HG02623 (cell line): ENCODE results near the gene XKR3.
"Not testable (repeated sequence)": the region's sequence is repeated elsewhere in the genome, so short reads cannot be mapped to it uniquely, and the experiment has no call there.

Source experiments
- ATAC-seq: cut with Tn5 transposase; IDR thresholded peaks from one replicate; pipeline ENCODE4 v1.9.1; 2021; ENCODE audit warnings: moderate library complexity; ENCODE audit not compliant: unreplicated experiment

XKR3 gene

DNA sequence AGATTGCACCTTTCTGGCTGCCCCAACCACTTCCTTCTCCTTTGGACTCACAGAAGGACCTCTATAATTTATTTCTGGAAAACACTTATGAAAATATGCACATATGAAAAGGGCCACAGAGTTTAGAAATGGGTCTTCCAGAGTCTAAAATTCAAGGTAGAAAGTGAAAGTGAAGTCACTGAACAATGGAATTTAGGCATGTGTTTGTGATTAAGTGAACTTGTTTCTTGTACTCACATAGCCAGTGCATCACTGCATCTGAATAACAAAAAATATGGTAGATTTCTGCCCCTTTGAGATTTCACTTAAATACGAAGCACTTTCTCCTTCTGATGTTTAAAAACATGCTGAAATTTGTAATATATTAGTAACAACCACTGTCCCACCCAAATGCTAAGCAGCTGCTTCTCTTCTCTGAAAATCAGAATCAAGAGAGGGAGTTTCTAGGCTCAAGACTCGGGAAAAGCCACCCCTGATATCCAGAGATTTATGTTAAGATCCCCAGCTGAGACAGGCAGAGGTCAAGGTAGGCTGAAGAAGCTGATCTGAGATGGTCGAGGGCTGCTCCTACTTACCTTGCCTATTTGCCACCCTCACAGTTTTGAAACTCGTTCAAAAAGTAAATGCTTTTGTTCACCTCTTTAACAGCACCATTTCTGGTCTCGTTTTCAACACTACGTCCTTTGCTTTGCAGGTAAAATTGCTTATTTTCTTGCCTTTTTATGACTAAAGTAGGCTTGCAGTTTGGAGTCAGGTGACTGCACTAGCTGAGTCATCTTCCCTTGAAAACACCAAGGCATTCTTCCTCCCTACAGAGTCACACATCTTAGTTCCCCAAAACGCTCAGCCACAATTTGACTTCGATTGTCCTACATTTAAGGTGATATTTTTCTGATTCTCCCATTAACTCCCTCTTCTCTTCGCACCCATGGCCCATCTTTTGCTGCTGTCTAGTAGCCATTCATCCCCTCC, at the start of gene XKR3:
Gene XKR3 (minus strand): TSS at position 696 of the 972 bp plus-strand sequence. CDS start 17,338 bp downstream, outside the sequence.
- no peak for ATAC-seq

DNA sequence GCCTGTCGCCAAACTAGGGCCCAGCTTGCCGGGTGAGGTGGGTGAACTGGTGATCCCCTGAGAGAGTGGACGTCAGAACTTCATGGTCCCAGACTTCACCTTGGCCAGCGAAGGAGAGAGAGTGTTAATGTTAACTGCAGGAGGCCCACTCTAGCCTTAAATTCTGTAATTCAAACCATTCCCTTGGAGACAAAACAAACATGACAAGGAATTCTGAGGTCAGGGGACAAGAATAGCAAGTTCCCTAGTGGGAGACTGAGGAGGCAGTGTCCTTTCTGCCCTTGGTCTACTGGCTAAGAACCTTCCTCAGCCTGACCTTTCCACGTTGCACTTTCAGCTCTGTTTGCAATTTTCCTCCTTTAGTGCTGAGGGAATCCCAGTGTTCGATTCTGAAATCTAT, 44.4 kb upstream of the XKR3 start:
- not testable (repeated sequence) for ATAC-seq

DNA sequence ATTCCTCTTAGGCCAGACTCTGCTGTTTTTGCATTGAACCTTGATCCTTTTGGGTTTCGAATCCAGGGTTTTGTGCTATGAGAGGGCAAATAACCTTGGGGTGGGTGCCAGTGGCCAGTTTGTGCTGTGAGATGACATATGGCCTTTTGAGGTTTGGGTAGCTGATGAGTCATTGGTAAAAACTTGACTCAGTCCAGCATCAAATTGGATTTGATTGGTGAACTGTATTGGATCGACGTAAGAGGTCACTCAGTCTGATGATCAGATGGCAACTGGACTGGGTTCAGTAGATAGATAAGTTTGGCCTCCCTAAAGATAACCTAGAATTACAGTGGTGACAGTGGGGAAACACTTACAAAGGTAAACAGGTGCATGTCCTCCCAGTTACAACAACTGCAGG, 41.0 kb upstream of the XKR3 start:
- no peak for ATAC-seq

DNA sequence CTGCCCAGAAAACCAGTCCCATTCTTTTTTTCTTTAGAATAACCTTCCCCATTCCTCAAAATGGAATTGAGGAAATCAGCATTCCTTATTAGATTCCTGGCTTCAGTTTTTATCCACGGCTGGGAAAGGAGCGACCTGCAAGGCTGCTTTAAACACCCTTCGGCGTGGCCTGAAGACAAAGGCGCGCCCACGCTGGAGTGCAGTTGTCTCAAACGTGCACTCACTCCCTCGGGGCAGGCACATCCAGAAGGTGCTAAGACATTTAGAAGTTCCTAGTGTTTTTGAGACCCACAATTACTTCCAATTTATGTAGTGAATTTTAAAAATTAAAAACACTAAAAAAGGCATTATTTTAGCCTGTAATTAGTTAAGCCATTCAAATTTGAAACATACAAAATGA, 31.6 kb upstream of the XKR3 start:
- not testable (repeated sequence) for ATAC-seq

DNA sequence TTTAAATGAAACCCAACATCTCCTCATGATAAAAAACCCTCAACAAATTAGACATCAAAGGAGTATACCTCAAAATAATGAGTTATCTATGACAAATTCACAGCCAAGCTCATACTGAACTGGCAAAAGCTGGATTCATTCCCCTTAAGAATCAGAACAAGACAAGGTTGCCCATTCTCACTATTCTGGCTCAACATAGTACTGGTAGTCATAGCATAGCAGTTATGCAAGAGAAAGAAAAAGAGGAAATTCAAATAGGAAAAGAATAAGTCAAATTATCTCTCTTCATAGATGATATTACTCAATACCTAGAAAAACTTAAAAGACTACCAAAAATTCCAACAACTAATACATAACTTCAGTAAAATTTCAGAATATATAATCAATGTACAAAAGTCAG, 29.4 kb upstream of the XKR3 start:
- ATAC-seq = no peak

DNA sequence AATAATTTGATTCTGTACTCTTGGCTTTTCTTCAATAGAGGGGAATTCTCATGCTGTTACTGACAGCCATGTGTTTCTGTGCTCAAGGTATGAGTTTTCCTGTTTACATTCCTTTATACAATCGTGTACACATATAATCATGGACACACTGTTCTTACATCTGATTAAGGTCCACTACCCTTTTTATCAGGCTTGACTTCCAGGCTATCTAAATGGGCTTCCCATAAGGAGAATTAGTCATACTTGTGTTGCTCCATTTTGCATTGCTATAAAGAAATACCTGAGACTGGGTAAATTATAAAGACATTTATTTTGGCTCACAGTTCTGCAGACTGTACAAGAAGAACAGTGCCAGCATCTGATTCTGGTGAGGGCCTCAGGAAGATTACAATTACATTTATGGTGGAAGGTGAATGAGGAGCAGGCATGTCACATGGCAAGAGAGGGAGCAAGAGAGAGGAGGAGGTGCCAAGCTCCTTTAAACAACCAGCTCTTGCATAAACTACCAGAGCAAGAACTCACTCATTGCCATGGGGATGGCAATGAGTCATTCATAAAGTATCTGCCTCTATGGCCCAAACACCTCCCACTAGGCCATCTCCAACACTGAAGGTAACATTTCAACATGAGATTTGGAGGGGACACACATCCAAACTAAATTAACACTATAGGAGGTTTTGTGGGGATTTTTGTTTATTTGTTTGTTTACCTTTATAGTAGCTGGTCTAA, 26.2 kb upstream of the XKR3 start:
- ATAC-seq = not testable (repeated sequence)

DNA sequence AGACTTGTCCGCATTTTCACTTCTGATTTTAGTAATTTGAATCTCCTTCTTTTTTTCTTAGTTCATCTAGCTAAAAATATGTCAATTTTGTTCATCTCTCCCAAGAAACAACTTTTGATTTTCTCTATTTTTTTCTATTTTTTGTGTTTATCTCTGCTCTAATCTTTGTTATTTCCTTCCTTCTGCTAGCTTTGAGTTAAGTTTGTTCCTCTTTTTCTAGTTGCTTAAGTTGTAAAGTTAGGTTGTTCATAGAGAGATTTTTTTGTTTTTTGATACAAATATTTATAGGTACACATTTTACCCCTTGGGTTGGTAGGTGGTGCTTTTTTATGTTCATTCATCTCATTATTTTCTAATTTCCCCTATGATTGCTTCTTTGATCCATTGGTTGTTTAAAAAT, 22.1 kb upstream of the XKR3 start:
- no peak for ATAC-seq

DNA sequence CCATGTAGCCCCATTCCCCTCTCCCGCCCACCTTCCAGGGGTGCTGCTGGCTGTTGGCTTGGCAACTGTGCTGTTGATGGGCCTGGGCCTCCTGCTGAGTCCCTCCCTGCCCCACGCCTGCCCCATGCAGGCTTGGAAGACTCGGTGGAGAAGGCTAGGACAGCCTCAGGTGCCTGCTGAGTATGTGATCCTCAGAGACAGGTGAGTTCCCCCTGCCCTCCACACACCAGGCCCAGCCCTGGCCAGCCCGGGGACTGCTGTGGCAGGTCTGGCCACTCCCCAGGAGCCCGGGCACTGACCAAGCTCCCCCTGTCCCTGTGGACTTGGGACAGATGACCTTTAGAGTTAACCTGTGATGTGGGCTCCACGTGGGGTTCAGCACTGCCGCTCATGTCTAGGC, 20.7 kb upstream of the XKR3 start:
- no peak for ATAC-seq

DNA sequence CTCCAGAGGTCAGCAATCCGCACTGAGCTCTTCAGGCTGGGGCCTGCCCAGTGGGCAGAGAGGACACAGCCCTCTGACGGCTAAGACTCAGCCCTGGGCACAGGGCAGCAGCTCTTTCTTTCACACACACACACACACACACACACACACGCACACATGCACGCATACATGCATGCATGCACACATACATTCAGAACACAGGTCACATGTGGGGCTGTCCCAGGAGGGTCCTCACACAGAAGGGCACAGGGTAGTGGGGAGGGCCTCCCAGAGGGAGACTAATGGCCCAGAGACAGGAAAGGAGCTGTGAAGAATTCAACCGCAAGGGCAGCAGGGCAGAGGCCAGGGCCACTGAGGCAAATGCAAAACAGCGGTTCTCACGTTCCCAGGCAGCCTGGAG, 20.3 kb upstream of the XKR3 start:
- no peak for ATAC-seq

DNA sequence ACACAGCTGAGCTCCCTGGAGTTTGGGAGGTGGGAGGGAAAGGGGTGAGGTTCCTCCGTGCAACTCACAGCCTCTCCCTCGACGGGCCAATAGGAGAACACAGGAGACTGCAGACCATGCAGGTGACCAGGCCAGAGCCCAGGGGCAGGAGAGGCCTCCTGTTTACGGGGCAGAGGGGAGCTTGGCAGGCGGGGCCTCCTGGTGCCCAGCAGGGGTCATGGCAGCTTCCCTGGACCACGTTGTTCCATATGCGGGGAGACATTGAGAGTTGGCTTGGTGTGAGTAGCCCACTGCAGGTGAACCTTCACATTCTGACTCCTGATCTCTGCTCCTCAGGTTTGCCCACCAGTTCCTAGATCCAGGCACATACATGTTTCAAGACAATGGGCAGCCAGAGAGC, 19.3 kb upstream of the XKR3 start:
- no peak for ATAC-seq

DNA sequence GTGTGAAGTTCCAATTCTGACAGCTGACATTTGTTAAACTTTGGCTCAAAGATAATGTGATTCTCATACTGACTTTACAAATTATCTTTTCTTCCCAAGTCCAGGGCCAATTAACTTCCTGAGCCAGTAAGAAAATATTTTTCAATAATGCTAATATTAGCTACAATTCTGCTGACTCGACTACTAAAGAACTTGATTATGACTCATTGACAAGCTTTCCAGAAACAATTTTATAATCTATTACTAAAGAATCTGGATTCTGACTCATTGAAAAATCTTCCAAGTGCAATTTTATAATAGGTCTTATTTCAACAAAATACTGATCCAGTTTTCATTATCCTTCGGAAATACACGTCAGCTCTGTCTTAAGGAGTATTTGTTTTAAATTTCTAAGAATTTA, 12.9 kb upstream of the XKR3 start:
- no peak for ATAC-seq

DNA sequence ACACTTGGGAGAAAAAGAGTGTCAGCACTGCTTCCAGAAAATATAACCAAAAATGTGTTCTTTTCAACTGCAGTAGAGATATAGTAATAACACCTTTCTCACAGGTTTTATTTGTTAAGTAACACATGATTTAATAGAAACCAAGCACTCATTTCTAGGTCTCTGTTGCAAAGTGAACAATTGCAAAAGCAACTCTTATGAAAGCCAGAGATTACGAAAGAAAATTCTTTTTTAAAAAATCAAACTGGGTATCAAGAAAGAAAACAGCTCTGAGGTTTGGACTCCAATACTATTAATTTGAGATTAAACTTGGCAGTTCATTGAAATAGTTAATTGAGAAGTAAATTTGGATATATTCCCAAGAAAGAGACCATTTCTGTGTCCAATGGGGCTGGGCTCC, 9.8 kb upstream of the XKR3 start:
- ATAC-seq = no peak

DNA sequence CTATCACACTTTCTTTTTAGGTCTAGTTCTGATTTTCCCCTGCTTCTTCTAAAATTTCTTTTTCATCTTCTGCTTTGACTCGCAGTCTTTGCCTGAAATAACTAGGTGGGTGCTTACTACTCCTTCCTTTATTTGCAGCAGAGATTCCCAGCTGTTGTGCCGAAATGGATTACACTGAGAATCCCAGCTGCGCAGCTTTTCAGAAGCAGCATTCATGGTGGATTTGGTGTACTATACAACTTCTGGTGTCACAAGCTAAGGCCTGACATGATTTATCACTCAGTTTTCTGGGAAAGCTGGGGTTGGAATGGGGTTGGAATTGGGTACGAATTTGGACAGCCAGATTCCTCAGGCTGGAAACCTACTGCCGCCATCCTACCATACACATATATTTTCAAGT, 6.0 kb upstream of the XKR3 start:
- ATAC-seq = no peak

DNA sequence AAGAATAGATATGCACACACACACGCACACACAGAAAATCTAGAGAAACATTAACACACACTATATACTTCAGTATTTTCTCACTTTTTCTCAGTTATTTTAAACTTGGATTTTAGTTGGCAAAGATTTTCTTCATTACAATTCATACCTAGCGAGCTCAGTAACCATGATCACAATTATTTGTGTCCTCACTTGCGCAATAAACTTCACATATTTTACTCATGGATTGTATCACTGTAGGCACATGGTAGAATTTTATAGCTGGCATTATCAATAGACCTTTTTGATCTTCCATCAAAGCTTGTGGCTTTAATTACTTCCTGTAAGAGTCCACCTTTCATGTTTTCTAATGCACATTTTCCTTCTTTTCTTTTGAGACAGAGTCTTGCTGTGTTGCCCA, 4.8 kb upstream of the XKR3 start:
- no peak for ATAC-seq

DNA sequence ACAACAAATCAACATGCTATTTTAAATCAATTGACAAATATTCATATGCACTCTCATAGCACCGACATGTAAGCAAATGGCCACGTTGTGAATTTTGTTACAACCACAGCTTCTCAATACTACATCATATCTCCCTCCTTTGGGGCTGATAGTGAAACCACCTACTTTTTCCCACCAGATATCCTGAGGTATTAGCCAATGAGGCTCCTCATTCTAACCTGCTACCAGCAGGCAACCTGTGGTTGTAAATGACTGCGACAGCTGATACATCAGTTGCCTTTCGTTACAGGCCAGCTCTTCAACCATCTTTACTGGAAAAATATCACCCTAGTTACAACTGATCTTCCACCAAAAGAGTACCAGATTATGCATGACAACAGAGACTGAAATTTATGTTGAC, 3.7 kb upstream of the XKR3 start:
- ATAC-seq = no peak

DNA sequence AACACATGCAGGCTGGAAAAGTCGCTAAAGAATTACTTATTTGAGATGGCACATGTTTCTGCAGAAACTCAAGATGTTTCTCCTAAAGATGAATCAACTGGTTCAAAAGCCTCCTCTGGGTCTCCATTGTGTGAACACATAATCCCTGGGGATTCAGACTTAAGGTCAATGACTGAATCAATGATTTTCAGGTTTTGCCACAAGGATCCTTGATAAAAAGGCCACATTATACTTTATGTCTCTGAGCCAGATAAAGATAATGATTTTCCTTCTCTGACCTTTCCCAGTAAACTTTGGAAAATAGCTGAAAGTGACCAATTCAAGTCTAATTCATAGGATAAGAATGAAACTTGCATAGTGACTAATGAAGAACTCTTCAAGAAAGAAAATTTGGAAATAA, 2.3 kb upstream of the XKR3 start:
- no peak for ATAC-seq

DNA sequence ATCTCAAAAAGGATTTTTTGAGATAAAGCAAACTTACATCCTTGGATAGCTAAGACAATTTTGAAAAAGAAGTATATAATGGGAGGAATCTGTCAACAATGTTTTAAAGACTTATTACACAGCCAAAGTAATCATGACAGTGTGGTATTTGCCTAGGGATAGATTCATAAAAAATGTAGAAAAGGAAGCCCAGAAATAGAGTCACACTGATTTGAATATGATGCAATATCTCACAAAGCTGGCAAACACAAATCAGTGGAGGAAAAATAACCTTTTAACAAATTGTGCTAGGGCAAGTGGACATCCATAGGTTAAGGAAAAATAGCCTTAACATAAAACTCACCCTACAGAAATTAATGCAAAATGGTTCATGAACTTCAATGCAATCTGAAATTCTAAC, 6.0 kb downstream of the XKR3 start:
- ATAC-seq = no peak

DNA sequence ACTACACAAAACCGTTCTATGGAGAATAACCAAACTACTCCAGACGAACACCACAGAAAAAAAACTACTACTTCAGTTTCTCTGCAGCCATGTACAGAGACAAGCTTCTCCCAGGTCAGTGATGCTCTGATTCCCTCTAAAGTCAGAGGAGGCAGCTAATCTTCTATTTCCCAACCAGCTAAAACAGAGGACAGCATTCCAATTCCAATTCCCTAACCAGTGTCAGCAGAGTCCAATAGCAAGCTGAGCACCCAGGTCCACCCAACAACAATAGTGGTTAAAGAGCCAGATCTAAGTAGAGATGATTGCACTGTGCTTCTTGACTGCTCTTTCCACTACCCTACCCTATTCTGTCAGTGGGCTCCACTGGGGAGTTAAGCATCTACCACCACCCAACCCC, 6.7 kb downstream of the XKR3 start:
- ATAC-seq = no peak

DNA sequence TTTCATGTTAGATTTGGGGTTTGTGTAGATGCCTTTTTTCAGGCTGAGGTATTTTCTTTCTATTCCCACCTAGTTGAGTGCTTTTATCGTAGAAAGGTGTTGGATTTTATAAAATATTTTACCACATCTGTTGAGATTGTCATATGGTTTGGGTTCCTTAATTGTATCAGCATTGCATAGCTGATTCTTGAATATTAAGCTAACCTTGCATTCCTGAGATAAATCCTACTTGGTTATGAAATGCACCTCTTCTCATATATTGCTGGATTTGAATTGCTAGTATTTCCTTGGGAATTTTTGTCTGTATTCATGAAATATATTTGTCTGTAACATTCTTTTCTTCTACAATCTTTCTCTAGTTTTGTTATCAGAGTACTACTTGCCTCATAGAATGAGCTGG, 10.1 kb downstream of the XKR3 start:
- no peak for ATAC-seq

DNA sequence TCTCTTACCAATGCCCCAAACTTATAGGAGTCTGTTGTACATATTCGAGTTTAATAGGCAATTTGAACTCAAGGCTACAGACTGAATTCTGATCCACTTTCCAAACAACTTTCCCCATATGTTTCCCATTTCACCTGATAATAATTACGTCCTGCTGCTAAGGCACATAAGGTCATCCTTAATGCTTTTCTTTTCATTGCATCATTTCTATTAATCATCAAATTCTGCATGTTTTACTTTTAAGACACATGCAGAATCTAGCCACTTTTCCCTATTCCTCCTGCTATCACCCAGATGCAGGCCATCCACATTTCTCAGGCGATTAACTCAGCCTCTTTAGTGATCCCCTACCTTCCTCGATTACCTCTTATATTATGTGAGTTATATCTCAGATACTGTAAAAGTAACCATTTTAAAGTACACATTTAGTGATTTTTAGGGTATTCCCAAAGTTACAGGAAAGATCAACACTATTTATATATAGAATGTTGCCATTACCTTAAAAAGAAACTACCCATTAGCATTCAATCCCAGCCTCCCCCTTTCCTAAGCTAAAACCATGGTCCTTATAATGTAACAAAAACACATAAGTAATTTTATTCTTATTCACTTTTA, 14.9 kb downstream of the XKR3 start:
- no peak for ATAC-seq

DNA sequence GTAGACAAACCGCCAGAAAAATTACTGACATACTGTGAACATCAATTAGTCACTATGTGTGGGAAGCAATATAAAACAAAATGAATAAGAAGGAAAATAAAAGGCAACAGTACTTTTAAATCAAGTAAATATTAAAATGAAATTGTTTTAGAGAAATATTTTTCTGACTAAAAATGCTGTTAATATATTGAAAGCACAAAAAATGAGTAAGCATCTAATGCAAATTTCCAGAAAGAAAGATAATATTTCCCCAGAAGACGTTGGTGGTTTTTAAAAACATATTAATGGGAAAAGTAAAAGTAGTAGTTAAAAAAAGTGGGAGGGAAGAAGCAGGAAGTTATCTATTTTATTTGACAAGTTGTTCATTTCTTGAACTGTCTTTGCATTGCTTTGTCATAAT, 16.5 kb downstream of the XKR3 start:
- no peak for ATAC-seq

DNA sequence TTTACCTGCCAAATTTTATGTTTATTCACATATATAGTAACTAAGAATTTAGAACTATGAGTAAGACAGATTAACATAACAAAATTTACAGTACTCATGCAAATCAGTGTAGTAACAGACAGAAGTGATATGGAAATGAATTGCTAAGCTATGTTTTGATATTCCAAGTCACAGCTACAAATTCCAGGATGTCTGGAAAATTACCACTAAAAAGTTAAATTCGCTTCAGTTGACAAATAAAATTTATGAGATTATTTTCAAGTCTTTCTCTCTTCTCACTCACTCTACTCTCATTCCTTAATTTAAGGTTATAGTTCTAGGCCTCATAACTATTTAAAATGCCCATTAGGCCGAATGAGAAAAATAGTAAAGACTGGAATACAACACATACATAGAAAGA, 18.1 kb downstream of the XKR3 start:
- no peak for ATAC-seq
